IMR-90 (cell line): ENCODE data around the gene TMEM14A. TPM values are rescaled to one million over a fixed set of nuclear protein-coding genes. Genes with fewer than 3 reads are reported as not detected.

Source experiments
- ATAC-seq: fragments of 200-7000 bp; cut with Tn5 transposase; 2 replicates; pipeline ENCODE4 v1.9.1; 2020; ENCODE audit warnings: low read depth, mild to moderate bottlenecking, moderate library complexity
- BruUV-seq: library from RNA; stranded (reverse); fragments of 400-500 nt; replicated peaks from 2 replicates; lab custom pipeline; 2021; lab: Mats Ljungman, UMichigan
- CTCF ChIA-PET: fragments of 300-600 bp; formaldehyde crosslinking; extraction: SDS; loops from one replicate; lab custom pipeline; 2021; ENCODE audit warnings: antibody characterized with exemption; lab: Yijun Ruan, JAX
- POLR2A ChIA-PET: fragments of 300-600 bp; sonication (Branson Sonifier 250); formaldehyde crosslinking; loops from one replicate; lab custom pipeline; 2022; ENCODE audit warnings: antibody characterized with exemption; ENCODE audit not compliant: unreplicated experiment; lab: Charles Lee
- DNase-seq: peaks from one replicate; pipeline ENCODE4 v3.0.0; 2013
- H2AFZ ChIP-seq: replicated peaks from 2 replicates; pipeline ENCODE3; 2013; ENCODE audit warnings: low read length, mild to moderate bottlenecking; ENCODE audit not compliant: poor library complexity
- H2AK5ac ChIP-seq: 2 replicates; pipeline ENCODE4 v1.6.1; 2013; ENCODE audit warnings: low read depth, low read length, inconsistent platforms
- H2AK9ac ChIP-seq: replicated peaks from 2 replicates; pipeline ENCODE3; 2013; ENCODE audit warnings: mild to moderate bottlenecking, low read depth, low read length, moderate library complexity; ENCODE audit not compliant: poor library complexity
- H2BK120ac ChIP-seq: 2 replicates; pipeline ENCODE4 v1.6.1; 2013; ENCODE audit warnings: low read depth, low read length, inconsistent platforms
- H2BK15ac ChIP-seq: 3 replicates; pipeline ENCODE4 v1.6.1; 2013; ENCODE audit warnings: low read depth, low read length, inconsistent platforms
- H2BK20ac ChIP-seq: 2 replicates; pipeline ENCODE4 v1.6.1; 2013; ENCODE audit warnings: low read depth, mild to moderate bottlenecking, inconsistent platforms, low read length, moderate library complexity
- H2BK5ac ChIP-seq: 2 replicates; pipeline ENCODE4 v1.6.1; 2013; ENCODE audit warnings: mild to moderate bottlenecking, low read depth, low read length, inconsistent platforms; ENCODE audit not compliant: poor library complexity, severe bottlenecking
- H3K14ac ChIP-seq: replicated peaks from 2 replicates; pipeline ENCODE4 v1.6.1; 2013; ENCODE audit warnings: low read depth, low read length, inconsistent platforms
- H3K18ac ChIP-seq: 2 replicates; pipeline ENCODE4 v1.6.1; 2013; ENCODE audit warnings: low read depth, low read length, control low read depth
- H3K23ac ChIP-seq: 2 replicates; pipeline ENCODE4 v1.6.1; 2013; ENCODE audit warnings: low read depth, low read length, inconsistent platforms
- H3K27ac ChIP-seq: 2 replicates; pipeline ENCODE4 v1.5.1; 2013; ENCODE audit warnings: mild to moderate bottlenecking, control low read depth, low read length; ENCODE audit not compliant: insufficient read depth
- H3K27me3 ChIP-seq: 2 replicates; pipeline ENCODE4 v1.6.1; 2013; ENCODE audit warnings: low read length; ENCODE audit not compliant: control insufficient read depth, insufficient read depth
- H3K36me3 ChIP-seq: 2 replicates; pipeline ENCODE4 v1.6.1; 2013; ENCODE audit warnings: low read length, mixed read lengths; ENCODE audit not compliant: control insufficient read depth, insufficient read depth
- H3K4ac ChIP-seq: 2 replicates; pipeline ENCODE4 v1.6.1; 2013; ENCODE audit warnings: low read depth, low read length, inconsistent platforms
- H3K4me1 ChIP-seq: 2 replicates; pipeline ENCODE4 v1.6.1; 2013; ENCODE audit warnings: low read length, mixed read lengths; ENCODE audit not compliant: control insufficient read depth, insufficient read depth
- H3K4me2 ChIP-seq: 2 replicates; pipeline ENCODE4 v1.6.1; 2013; ENCODE audit warnings: low read depth, mild to moderate bottlenecking, control low read depth, low read length, moderate library complexity
- H3K4me3 ChIP-seq: 2 replicates; pipeline ENCODE4 v1.5.1; 2013; ENCODE audit warnings: low read depth, mild to moderate bottlenecking, control low read depth, low read length, moderate library complexity; ENCODE audit not compliant: insufficient read depth
- H3K56ac ChIP-seq: 2 replicates; pipeline ENCODE4 v1.6.1; 2013; ENCODE audit warnings: low read length, inconsistent platforms; ENCODE audit not compliant: insufficient read depth; ENCODE audit errors: extremely low read depth
- H3K79me1 ChIP-seq, 2 experiments: 2 replicates each; pipeline ENCODE4 v1.6.1; 2013; ENCODE audit warnings: low read length in 2 of 2, inconsistent platforms in 1 of 2, low read depth in 1 of 2
- H3K9ac ChIP-seq: 2 replicates; pipeline ENCODE4 v1.6.1; 2013; ENCODE audit warnings: low read depth, low read length, control low read depth
- H3K9me1 ChIP-seq: 2 replicates; pipeline ENCODE4 v1.6.1; 2013; ENCODE audit warnings: low read length, inconsistent platforms; ENCODE audit not compliant: insufficient read depth
- H3K9me3 ChIP-seq: 2 replicates; pipeline ENCODE4 v1.6.1; 2013; ENCODE audit warnings: low read length; ENCODE audit not compliant: control insufficient read depth, insufficient read depth
- H4K20me1 ChIP-seq: 2 replicates; pipeline ENCODE4 v1.6.1; 2013; ENCODE audit warnings: low read length, inconsistent platforms; ENCODE audit not compliant: insufficient read depth
- H4K5ac ChIP-seq: 2 replicates; pipeline ENCODE4 v1.6.1; 2013; ENCODE audit warnings: mild to moderate bottlenecking, low read depth, low read length, control low read depth
- H4K8ac ChIP-seq, 2 experiments: 2 replicates each; pipeline ENCODE4 v1.6.1; 2013; ENCODE audit warnings: low read depth in 2 of 2, low read length in 2 of 2, control low read depth in 1 of 2, inconsistent platforms in 1 of 2
- H4K91ac ChIP-seq: 2 replicates; pipeline ENCODE4 v1.6.1; 2013; ENCODE audit warnings: low read depth, low read length, inconsistent platforms; ENCODE audit not compliant: insufficient read depth
- CEBPB ChIP-seq: IDR thresholded peaks from 2 replicates; pipeline ENCODE4 v1.6.1; 2012; ENCODE audit warnings: low read depth, low read length, improper control_type of control experiment
- RCOR1 ChIP-seq: IDR thresholded peaks from 2 replicates; pipeline ENCODE4 v1.6.1; 2012; ENCODE audit warnings: mild to moderate bottlenecking, low read length, improper control_type of control experiment; ENCODE audit not compliant: insufficient replicate concordance
- WGBS, 2 experiments: methylation state at CpG; one replicate each; pipeline versions ENCODE4 v1.1.5 to v1.1.7; 2013; ENCODE audit warnings: missing lambda C conversion rate in 2 of 2; ENCODE audit not compliant: insufficient read length in 1 of 2; ENCODE audit errors: extremely low coverage in 2 of 2; 5-methylcytosine and 5-hydroxymethylcytosine counted together
- dilution Hi-C: fragments of 300-500 bp; cut with HindIII; formaldehyde crosslinking; loops from one replicate; pipeline ENCODE4 v1.14.3; 2018; ENCODE audit warnings: low sequenced_read_pairs; ENCODE audit not compliant: unreplicated experiment
- in situ Hi-C: fragments of 300-500 bp; cut with MboI; formaldehyde crosslinking; loops from 3 replicates; pipeline ENCODE4 v1.14.3; 2019; ENCODE audit warnings: low sequenced_read_pairs, inconsistent platforms, mixed read lengths
- intact Hi-C: fragments of 100-400 bp; cut with micrococcal nuclease; formaldehyde crosslinking; loops from 2 replicates; pipeline ENCODE4 v1.10.0; 2022
- polyA plus RNA-seq, 3 experiments: library from polyadenylated mRNA; depleted of rRNA; stranded (reverse); fragments of >200 nt; gene quantifications; 2 replicates each; pipeline ENCODE4 v1.2.3, GENCODE V29; 2012; ENCODE audit warnings: low replicate concordance in 1 of 3
- total RNA-seq: library from RNA; depleted of rRNA; stranded (reverse); fragments of >200 nt; gene quantifications from 2 replicates; pipeline ENCODE4 v1.2.3, GENCODE V29; 2012

Gene TMEM14A
- total and polyA plus RNA-seq, 2 of the 4 experiments (the other 2 are of a cell fraction): 18.5 to 25.1 TPM

- Histone ChIP-seq H3K4me3 (no peak overlapping the region), H2AFZ (no peak overlapping the region), H3K9me1 (peaks cover 4% of the 10 kb centered on the region), H3K9me3 (no peaks in the 10 kb centered on the region), H3K18ac (no peak overlapping the region), H3K4ac (no peak overlapping the region), H2AK9ac (no peak overlapping the region), H2AK5ac (no peak overlapping the region), H4K91ac (no peak overlapping the region), H2BK15ac (no peak overlapping the region), H2BK120ac (no peak overlapping the region), H4K5ac (no peak overlapping the region), H4K8ac (no peak overlapping the region), H3K9ac (no peak overlapping the region), H3K27me3 (no peaks in the 10 kb centered on the region), H3K27ac (no peak overlapping the region), H4K20me1 (no peaks in the 10 kb centered on the region), H3K23ac (no peak overlapping the region), H3K79me1 (no peaks in the 10 kb centered on the region), H3K14ac (no peak overlapping the region), H3K4me2 (no peak overlapping the region), H2BK5ac (no peak overlapping the region), H2BK20ac (no peak overlapping the region), H3K36me3 (no peaks in the 10 kb centered on the region), H3K4me1 (peaks cover 8% of the 10 kb centered on the region; the same call in 1 of the 2 replicates), H3K56ac (no peak overlapping the region)
- dilution Hi-C loops (no loop called here), in situ Hi-C loops (no loop called here), intact Hi-C loops (loop anchor here (1.0 kb wide), 1 partner anchor 11 kb away; no protein-coding TSS in a partner anchor)
- CTCF ChIA-PET: interaction anchor here (1.2 to 1.5 kb wide), 2 partner anchors 28 to 30 kb away, joined by 3 read pairs; no protein-coding TSS in a partner anchor
- no CpG with 5 or more reads among the region's 2 CpGs for WGBS, 2 experiments
- POLR2A ChIA-PET: no interaction called here
- DNase-seq (no peak), ATAC-seq (no peak)
- no peak for TF ChIP-seq RCOR1
- TF ChIP-seq CEBPB: peak; percentile 57; the same call in 1 of the 2 replicates
- BruUV-seq: no TSS peak
These were observed 48.1 kb upstream of the TMEM14A start for GRCh38 chr6:52622810-52623209.
